NCI-H2081 (cell line): ENCODE data around the gene SNAP47.

Experiments
- DNase-seq, 2 experiments: peaks; one replicate each; lab custom pipeline; 2025; lab: John Stamatoyannopoulos, UW

The SNAP47 gene

GRCh38 chr1:227768125-227768439 lies 32.8 kb downstream of the SNAP47 start:
- DNase-seq: peak in 1 of 2 experiments; percentile 27

DNA sequence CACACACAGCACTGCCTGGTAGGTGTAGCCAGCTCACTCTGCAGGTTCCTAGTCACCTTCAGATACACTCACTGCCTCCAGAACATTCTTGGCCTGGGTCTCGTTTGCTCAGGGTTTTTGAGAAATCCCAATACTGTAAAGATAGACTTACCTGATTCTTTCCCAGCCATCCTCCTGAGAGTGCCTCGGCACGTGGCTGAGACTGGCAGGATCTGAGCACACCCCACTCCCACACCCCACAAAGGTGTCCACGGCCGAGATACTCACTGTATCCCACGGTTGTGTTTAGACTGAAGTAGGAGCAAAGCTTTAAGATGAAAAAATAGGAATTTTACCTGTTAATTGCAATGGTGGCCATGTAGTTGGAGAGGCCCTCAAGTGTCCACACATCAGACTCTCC lies 33.4 kb downstream of the SNAP47 start:
- no peak for DNase-seq

DNA sequence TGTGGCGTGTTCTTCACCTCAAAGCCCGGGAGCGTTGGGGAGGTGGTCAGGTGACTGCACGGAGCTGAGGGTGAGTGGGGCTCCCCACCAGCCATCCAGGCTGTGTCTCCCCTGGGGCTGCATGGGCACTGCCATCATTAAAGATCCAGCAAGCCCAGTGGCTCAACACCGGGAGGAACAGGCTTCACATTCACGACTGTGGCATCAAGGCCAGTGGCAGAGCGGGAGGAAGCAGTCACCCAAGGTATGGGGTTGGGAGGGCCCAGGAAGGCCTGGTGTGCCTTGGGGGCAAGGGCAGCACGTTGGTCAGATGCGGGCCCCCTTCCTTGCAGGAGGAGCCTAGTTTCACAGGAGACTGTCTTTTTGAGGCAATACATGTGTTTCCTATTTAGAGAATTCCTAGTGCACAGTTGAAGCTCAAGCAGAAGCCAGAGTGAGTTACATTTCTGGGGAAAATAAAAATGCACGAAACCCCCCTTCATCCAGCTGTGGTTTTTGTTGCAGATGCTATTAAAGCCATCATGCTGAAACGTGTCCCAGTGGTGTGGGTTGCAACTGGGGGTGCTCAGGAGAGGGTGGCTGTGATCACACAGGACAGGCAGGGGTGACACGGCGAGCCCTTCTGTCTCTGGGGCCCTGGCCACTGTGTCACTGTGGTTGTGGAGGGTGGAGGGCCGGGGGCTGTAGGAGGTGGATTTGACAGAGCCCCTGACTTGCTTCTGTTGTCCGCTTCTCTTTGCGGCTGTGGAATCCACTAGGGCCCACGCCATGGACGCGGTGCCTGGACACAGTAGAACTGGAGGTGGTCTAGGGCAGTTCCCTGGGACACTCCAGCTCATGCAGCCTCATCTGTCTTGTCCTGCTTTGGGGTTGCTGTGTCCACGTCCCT lies 34.1 kb downstream of the SNAP47 start:
- DNase-seq: no peak

DNA sequence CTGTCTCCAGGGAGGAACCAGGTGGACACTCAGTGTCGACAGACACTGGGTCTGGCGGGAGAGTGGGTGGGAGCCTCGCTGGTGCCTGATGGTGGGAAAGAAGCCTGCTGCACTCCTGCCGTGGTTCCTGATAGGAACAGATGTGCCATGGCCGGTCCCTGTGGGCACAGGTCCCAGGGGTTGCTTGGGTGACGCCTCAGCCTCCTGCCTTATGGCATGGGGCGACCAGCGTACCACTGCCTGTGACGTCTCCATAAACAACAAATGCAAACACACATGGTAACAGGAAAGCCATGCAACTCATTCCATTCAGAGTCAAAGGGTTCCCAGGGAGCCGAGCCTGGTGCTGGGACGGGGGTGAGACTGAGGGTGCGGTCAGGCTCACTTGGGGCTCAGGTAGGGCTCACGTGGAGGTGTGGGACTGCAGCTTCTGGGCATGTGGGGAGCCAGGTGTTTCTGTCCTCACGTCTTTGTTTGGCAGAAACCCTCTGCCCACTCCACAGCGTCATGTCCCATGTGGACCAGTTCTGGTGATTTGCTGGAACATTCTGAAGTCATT lies 34.8 kb downstream of the SNAP47 start:
- DNase-seq: no peak

- DNase-seq: no peak
Observed at GRCh38 chr1:227770812-227771211, 35.6 kb downstream of the SNAP47 start.

- no peak for DNase-seq
Observed at GRCh38 chr1:227771326-227771725, 36.1 kb downstream of the SNAP47 start.

GRCh38 chr1:227771771-227772170 lies 36.5 kb downstream of the SNAP47 start:
- no peak for DNase-seq

DNA sequence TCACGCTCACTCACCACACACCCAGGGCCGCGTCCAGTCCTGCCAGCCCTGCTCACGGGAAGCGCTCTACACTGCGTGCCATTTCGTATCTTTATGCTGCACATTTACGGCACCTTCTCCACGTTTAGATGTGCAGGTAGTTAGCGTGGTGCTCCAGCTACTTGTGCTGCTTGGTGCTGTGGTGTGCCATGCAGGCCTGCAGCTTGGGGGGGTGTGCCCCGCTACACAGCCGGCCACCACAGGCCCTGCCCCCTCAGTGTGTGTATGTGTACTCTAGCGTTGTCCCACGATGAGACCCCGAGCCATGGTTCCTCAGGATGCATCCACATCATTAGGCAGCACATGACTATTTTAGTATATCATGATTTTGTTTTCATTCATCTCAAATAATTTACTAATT lies 38.3 kb downstream of the SNAP47 start:
- DNase-seq: no peak

GRCh38 chr1:227774051-227774731 lies 39.0 kb downstream of the SNAP47 start:
- peak in 1 of 2 experiments; percentile 64 for DNase-seq

DNA sequence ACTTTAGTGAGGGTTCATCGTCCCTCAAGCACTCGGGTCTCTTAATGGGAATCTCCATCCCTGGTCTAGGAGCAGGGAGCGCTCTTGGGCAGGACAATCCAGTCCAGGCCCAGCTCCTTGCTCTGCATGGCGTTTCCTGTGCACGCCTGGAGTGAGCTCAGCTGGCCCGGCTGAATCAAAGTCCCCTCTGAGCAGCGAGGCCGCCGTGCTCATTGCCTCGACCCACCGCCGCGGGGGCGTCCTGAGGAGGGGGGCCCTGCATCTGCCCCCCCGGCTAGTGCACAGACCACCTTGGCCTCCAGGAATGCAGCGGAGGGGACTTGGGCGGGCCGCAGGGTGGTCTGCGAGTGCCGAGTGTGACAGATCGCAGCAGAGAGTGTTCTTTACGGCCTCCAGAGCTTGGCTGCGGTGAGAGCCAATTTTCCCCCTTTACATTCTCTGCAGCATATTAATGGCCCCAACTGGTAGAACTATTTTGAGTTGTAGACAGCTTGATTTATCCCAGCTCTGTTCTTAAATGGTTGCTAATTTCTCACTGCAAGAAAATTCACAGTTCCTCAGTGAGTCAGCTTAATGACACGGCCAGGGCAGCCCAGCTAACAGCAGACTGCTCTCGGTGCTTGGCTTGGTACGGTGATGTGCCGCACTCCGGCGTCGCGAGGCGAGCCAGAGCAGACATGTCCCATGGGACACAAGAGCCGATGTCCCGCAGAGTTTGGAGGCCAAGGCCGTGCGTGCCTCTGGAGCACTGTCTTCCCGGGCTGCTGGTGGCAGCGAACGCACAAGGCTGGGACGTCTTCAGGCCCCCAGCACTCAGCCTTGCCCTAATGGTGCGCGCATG lies 39.8 kb downstream of the SNAP47 start:
- DNase-seq: no peak

DNA sequence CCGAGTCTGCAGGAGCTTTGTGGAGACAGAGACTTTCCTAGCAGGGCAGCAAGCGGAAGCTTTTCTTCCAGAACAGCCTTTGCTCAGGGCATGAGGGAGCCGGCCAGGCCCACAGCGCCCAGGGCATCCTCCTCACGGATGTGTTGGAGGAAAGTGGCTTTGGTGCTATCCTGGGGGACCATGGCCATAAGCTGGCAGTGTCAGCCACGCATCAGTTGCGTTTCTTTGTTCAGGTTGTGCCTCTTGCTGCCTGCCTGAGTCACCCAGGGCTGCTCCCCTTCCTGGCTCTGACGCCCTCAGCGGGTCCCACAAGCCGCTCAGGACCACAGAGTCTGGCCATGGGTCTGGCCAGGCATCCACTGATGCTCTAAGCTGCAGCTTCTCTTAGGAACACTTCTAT lies 40.6 kb downstream of the SNAP47 start:
- DNase-seq: no peak

DNA sequence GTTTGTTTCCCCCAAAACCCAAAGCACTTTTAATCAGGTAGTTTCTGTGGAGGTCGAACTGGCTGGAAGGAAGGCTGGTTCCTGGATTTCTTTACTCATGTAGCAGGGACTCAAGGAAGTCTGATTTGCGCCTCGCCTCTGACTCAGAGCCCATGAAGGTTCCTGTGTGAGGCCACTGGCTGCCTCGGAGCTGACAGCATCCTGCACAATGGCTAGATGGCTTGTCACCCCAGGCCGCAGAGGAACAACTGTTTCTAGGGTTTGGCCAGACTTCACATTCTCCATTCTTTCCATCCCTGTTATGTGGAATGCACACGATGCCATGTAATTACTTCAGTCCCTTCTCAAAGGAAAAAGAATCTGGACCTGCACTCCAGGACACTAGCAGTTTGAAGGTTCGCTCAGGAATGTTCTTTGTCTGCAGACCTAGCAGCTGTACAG lies 41.1 kb downstream of the SNAP47 start:
- no peak for DNase-seq

DNA sequence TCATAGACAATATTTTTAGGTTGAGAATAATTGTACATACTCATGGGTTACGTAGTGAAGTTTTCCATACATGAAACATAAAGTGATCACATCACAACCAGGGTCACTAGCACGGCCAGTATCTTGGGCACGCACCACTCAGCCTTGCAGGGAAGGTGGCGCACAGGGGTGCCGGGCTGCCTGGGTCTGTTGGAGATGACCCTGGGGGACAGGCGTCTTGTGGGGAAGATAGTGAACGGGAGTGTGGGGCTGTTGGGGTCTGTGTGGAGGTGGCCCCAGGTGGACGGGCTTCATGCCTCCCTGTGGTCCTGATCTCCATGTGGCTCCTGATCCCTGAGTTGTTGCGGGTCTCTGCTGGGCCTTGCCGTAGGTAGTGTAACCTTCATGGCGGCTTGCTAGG lies 41.9 kb downstream of the SNAP47 start:
- no peak for DNase-seq

DNA sequence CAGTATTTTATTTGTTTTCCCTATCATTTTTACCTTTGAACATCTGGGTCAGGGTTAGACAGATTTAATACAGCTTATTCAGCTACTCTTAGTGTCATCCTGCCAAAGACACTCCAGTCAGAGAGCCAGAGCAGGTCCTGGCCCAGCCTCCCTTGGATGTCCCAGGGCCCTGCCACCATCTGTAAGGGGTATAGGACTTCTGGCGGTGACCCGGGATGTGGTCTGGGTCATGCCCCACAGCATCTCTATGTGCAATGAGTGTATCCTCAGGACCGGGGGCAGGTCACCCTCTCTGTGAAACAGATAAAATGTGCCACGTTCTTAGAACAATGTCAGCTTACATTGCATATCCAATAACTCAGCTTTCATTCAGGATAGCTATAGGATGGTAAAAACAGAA lies 42.4 kb downstream of the SNAP47 start:
- no peak for DNase-seq

GRCh38 chr1:227778401-227778947 lies 43.2 kb downstream of the SNAP47 start:
- DNase-seq: no peak

DNA sequence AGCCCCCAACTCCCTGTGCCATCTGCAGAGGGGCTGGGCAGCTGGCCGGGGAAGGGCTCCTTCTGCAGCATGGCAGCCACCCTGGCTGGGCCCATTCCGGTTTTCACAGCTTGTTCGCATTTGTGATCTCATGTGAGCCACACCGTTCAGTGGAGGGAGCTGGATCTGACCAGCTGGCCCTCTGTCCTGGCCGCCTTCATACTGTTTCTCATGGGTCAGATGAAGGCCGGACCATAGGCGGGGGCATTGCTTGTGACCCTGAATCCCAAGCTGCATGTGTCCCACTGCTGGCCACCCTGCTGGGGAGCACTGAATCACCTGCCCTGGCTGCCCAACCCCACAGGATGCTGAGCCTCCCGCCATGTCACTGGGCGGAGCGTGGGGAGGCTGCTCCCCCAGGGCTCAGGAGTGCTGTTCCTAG lies 43.8 kb downstream of the SNAP47 start:
- no peak for DNase-seq

DNA sequence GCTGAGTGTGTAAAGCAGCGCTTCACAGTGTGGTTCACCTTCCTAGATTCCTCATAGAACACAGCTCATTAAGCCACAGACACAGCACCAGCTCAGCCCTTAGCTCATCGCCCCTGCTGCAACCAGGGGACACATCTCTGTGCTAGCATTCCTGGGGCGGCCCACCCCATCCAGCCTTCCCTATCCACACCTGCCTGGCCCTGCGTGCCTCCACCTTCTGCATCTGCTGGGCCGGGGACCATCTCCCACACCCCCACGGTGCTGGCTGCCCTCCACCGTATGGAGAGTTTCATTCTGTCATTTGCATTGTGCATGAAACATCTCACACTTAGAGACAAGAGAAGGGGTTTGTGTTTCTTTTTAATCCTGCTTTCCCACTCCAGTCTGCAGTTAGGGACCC lies 44.5 kb downstream of the SNAP47 start:
- DNase-seq: no peak

- no peak for DNase-seq
Observed at GRCh38 chr1:227780101-227781044, 45.1 kb downstream of the SNAP47 start.

DNA sequence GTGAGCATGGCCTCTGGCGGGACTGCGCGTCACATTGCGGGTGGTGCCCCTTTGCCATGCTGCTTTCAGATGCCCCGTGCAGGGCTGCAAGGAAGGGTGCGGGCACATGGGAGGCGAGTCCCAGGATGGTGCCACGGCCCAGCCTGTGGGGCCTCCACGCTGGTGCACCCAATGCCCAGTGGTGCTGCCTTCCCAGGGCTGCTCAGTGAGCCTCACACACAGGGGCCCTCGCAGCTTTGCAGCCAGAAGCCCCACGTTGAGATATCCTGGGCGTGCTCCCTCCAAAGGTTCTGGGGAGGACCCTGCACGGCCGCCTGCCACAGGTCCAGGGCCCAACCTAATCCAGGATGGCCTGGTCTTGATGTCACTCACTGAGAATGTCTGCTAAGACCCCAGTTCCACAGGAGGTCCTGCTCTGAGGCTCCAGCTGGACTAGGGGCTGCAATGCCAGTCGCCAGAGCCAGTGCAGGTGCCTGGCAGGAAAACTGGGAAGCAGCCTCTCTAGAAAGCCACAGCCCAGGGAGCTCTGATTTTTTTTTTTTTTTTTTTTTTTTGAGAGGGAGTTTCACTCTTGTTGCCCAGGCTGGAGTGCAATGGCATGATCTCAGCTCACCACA lies 46.2 kb downstream of the SNAP47 start:
- no peak for DNase-seq

DNA sequence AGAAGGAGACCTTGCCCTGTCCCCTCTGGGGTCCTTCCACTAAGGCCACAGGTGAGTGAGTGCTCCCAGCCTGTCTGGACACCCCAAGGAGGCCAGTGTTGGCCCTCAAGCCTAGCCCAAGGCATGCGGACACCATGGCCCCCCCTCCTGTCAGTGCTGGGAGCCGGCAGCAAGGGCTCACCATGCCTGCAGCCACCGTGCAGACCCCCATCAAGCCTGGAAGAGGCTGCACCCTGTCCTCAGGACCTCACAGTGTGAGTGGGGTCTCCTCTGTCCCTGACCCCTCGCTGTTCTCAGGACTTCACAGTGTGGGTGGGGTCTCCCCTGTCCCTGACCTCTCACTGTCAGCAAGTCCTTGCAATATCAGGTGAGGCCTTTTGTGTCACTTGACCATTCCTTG lies 47.0 kb downstream of the SNAP47 start:
- no peak for DNase-seq
